SW480 (cell line): ENCODE data around the gene NALCN.

Experiments used
- DNase-seq: peaks from one replicate; pipeline ENCODE4 v3.0.0-alpha.2; 2016; ENCODE audit warnings: low spot score

NALCN gene

GRCh38 chr13:101025925-101026324 is 390.4 kb downstream of the NALCN start:
- DNase-seq, result no peak

- DNase-seq, result no peak
Measured at GRCh38 chr13:101025519-101025918, 390.8 kb downstream of the NALCN start.

DNA sequence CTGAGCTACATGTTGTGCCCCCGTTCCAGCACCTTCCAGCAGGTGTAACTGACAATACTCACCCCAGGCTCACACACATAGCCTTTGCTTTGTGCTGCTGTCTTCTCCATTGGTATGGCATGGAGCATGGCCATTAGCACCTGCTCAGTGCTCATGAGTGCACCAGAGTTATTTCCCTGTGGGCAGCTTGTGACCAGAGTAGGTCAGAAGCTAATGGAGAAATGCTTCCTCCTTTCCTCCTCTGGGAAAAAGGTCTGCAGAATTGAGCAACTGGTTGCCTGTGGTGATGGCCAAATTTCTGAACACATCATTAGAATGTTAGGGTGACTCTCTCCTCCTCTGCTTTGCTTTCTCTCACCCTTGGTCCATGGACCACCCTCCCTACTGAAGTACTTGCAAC is 397.2 kb downstream of the NALCN start:
- DNase-seq, result no peak

- peak; percentile 33 for DNase-seq
Measured at GRCh38 chr13:101018720-101019119, 397.6 kb downstream of the NALCN start.

DNA sequence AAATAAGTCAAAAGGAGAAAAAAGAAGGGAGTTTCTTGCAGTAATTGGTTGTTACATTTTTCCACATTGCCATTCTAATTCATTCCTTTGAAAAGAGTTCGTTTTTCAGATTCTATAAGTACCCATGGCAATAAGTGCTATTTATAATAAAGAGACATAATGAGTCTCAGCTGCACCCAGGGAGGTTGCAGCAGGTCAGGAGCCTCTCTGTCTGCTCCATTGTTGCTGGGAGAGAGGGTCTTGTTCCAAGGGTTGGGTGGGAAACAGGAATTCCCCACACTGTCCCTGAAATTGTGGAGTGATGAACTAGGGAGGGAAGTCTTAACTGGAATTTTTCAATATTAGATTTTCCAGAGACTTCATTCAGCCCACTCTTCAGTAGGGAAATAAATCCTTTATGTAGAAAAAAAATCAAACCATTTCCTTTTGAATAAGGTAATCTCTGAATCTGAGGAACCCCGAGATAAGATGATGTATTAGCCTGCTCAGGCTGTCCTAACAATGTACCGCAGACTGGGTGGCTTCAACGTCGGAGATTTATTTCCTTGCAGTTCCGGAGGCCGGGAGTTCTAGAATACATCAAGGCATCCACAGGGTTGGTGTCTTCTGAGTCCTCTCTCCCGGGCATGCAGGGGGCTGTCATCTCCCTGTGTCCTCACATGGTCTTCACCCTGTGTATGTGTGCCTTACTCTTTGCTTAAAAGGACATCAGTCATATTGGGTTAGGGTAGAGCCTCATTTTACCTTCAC is 399.0 kb downstream of the NALCN start:
- no peak for DNase-seq

- no peak for DNase-seq
Measured at GRCh38 chr13:101016475-101016874, 399.8 kb downstream of the NALCN start.

DNA sequence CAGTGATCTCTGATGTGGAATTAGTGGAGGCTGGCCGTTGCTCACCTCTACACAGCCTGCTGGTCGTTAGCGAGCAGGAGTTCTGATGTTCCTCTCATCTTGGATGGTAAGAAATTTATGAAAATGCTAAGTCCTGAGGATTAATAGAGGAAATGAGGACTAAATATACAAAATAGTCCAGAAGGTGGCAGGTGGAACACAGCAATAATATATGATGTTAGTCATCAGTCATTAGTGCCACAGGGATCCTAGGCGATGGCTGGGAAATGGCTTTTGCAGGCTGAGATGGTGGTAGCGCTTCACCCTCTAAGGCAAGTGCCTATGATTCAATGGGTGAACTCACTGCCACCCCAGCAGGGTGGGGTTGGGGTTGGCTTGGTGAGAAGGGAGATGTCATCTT is 403.1 kb downstream of the NALCN start:
- no peak for DNase-seq

GRCh38 chr13:101010100-101010499 is 406.2 kb downstream of the NALCN start:
- DNase-seq, result no peak

DNA sequence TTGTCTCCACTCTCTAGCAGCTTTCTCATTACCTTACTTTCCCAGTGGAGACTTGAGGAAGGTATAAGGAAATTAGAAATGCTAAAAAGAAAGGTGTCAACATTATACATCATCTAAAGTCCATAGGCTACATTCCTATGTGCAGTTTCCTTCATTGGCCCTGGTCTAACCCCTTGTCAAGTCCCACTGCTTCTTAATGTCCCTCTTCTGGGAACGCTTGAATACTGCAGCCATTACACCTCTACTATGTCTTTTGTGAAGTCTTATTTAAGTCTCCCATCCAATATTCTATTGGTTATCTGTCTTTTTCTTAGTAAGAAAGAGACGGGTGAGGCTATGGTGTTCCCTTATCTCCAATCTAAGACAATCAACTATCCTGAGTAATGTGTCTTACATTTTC is 409.1 kb downstream of the NALCN start:
- DNase-seq, result no peak
